Peyer's patch (tissue), 4 donors: ENCODE results near the gene JADE3.

Experiments
- CTCF ChIP-seq, 6 experiments: fragments of 450-650 bp in 4 of 6; fragments of 200-600 bp in 2 of 6; sonication (generic) in 1 of 6; IDR thresholded peaks; one replicate each; pipeline ENCODE4 v1.5.1; 2017 to 2019; ENCODE audit warnings: antibody characterized with exemption in 6 of 6, mild to moderate bottlenecking in 3 of 6, moderate library complexity in 1 of 6
- POLR2A ChIP-seq, 2 donors: fragments of 450-650 bp; IDR thresholded peaks; one replicate each; pipeline ENCODE4 v1.5.1; 2017; ENCODE audit warnings: antibody characterized with exemption in 2 of 2, mild to moderate bottlenecking in 2 of 2, moderate library complexity in 2 of 2

GRCh38 chrX:46959985-46960700, 47.9 kb downstream of the JADE3 start:
- no peak for TF ChIP-seq POLR2A (IDR thresholded peaks at IDR 0.05)
- TF ChIP-seq CTCF (IDR thresholded peaks at IDR 0.05) = no peak
